A549 (cell line): Measurements from ENCODE around the gene NTM. TPM values are rescaled to one million over a fixed set of nuclear protein-coding genes. Genes with fewer than 3 reads are reported as not detected.

Experiments used
- ATAC-seq, 2 experiments: fragments of 200-7000 bp in 1 of 2; fragments of >200 bp in 1 of 2; cut with Nextera tagmentation in 1 of 2; cut with Tn5 transposase in 1 of 2; 3 replicates each; pipeline versions ENCODE4 v1.8.0 to v1.9.1; 2018 to 2020; ENCODE audit warnings: mild to moderate bottlenecking in 1 of 2, moderate library complexity in 1 of 2
- CTCF ChIA-PET: fragments of 300-600 bp; sonication (Branson Sonifier 250); formaldehyde crosslinking; extraction: SDS; loops from one replicate; lab custom pipeline; 2021; ENCODE audit warnings: antibody characterized with exemption, inconsistent platforms; lab: Yijun Ruan, JAX
- POLR2A ChIA-PET: fragments of 350-600 bp; formaldehyde crosslinking; extraction: SDS; loops from one replicate; lab custom pipeline; 2021; ENCODE audit warnings: antibody characterized with exemption, inconsistent platforms; lab: Yijun Ruan, JAX
- DNase-seq, 2 experiments: peaks; one replicate each; pipeline versions ENCODE4 v3.0.0 to v3.0.0-alpha.2; 2011 to 2016; ENCODE audit warnings: low read depth in 1 of 2, low spot score in 1 of 2
- FAIRE-seq: peaks from 2 replicates; lab custom pipeline; 2011; peaks lifted over from hg19 to GRCh38; lab: Jason Lieb, UNC
- H3K27ac ChIP-seq, 2 experiments: fragments of >200 bp; sonication (Bioruptor Twin); formaldehyde crosslinking; 3 replicates each; pipeline ENCODE4 v1.5.1; 2016 to 2017
- H3K4me1 ChIP-seq: fragments of >200 bp; sonication (Bioruptor Twin); formaldehyde crosslinking; 3 replicates; pipeline ENCODE4 v1.6.1; 2016
- H3K4me2 ChIP-seq: fragments of >200 bp; sonication (Bioruptor Twin); formaldehyde crosslinking; 3 replicates; pipeline ENCODE4 v1.6.1; 2016
- H3K4me3 ChIP-seq: fragments of >200 bp; sonication (Bioruptor Twin); formaldehyde crosslinking; 3 replicates; pipeline ENCODE4 v1.5.1; 2016
- H3K9me3 ChIP-seq: fragments of >200 bp; sonication (Bioruptor Twin); formaldehyde crosslinking; 3 replicates; pipeline ENCODE4 v1.6.1; 2016
- BHLHE40 ChIP-seq: IDR thresholded peaks from 2 replicates; pipeline ENCODE4 v1.6.1; 2012; ENCODE audit warnings: low read depth, low read length, inconsistent platforms
- CBX8 ChIP-seq: fragments of 200-600 bp; sonication (generic); IDR thresholded peaks from 2 replicates; pipeline ENCODE4 v1.6.1; 2016
- EHF ChIP-seq: fragments of 250-450 bp; sonication (Bioruptor Pico); IDR thresholded peaks from 2 replicates; pipeline ENCODE4 v1.5.0; 2020; ENCODE audit warnings: mild to moderate bottlenecking
- EHMT2 ChIP-seq: fragments of 200-600 bp; sonication (generic); IDR thresholded peaks from 2 replicates; pipeline ENCODE4 v1.6.1; 2016; ENCODE audit warnings: antibody characterized with exemption, low read depth, mild to moderate bottlenecking, moderate library complexity
- ESRRA ChIP-seq: fragments of 150-350 bp; IDR thresholded peaks from 2 replicates; pipeline ENCODE4 v1.6.1; 2014; ENCODE audit warnings: mild to moderate bottlenecking, low read length, borderline replicate concordance
- FOSB ChIP-seq: fragments of 250-450 bp; sonication (Bioruptor Pico); IDR thresholded peaks from 2 replicates; pipeline ENCODE4 v1.5.0; 2020; ENCODE audit warnings: mild to moderate bottlenecking, moderate library complexity
- FOSL2 ChIP-seq, 2 experiments: fragments of 450-650 bp in 1 of 2; fragments of >200 bp in 1 of 2; sonication (Bioruptor Twin) in 1 of 2; formaldehyde crosslinking; IDR thresholded peaks; 2 replicates each; pipeline versions ENCODE4 v1.5.0 to v1.6.1; 2016 to 2020; ENCODE audit warnings: mild to moderate bottlenecking in 1 of 2, moderate library complexity in 1 of 2
- FOXS1 ChIP-seq: fragments of 250-450 bp; sonication (Bioruptor Pico); IDR thresholded peaks from 2 replicates; pipeline ENCODE4 v1.5.0; 2020; ENCODE audit warnings: mild to moderate bottlenecking, moderate library complexity
- HDAC2 ChIP-seq: fragments of 200-600 bp; sonication (generic); IDR thresholded peaks from 2 replicates; pipeline ENCODE4 v1.6.1; 2016
- HES2 ChIP-seq: fragments of >200 bp; sonication (Bioruptor Twin); formaldehyde crosslinking; IDR thresholded peaks from 2 replicates; pipeline ENCODE4 v1.6.1; 2016
- HEYL ChIP-seq: fragments of 250-450 bp; sonication (Bioruptor Pico); IDR thresholded peaks from 2 replicates; pipeline ENCODE4 v1.8.0; 2021; ENCODE audit warnings: mild to moderate bottlenecking, moderate library complexity
- HOXA7 ChIP-seq: fragments of 250-450 bp; sonication (Bioruptor Pico); IDR thresholded peaks from 2 replicates; pipeline ENCODE4 v1.5.0; 2020; ENCODE audit warnings: mild to moderate bottlenecking, moderate library complexity
- HOXB13 ChIP-seq: fragments of 250-450 bp; sonication (Bioruptor Pico); IDR thresholded peaks from 2 replicates; pipeline ENCODE4 v1.5.0; 2020; ENCODE audit warnings: low read depth, mild to moderate bottlenecking, moderate library complexity
- HOXB5 ChIP-seq: fragments of 250-450 bp; sonication (Bioruptor Pico); IDR thresholded peaks from 2 replicates; pipeline ENCODE4 v1.5.0; 2020; ENCODE audit warnings: mild to moderate bottlenecking, moderate library complexity
- JUN ChIP-seq, 2 experiments: fragments of >200 bp; sonication (Bioruptor Twin); formaldehyde crosslinking; IDR thresholded peaks; 2 replicates in 1 of 2; 3 replicates in 1 of 2; pipeline ENCODE4 v1.6.1; 2016 to 2017
- KDM1A ChIP-seq: fragments of 200-600 bp; sonication (generic); IDR thresholded peaks from 2 replicates; pipeline ENCODE4 v1.6.1; 2016; ENCODE audit warnings: low read depth, mild to moderate bottlenecking
- KDM5A ChIP-seq: fragments of 200-600 bp; sonication (generic); IDR thresholded peaks from 2 replicates; pipeline ENCODE4 v1.6.1; 2016; ENCODE audit warnings: antibody characterized with exemption, mild to moderate bottlenecking
- MAZ ChIP-seq: fragments of 150-350 bp; IDR thresholded peaks from 2 replicates; pipeline ENCODE4 v1.6.1; 2014; ENCODE audit warnings: antibody characterized with exemption, low read depth, low read length, borderline replicate concordance
- NFE2L2 ChIP-seq: fragments of 150-350 bp; conservative IDR thresholded peaks from 2 replicates; pipeline ENCODE4 v1.6.1; 2014; ENCODE audit warnings: low read length
- PBX3 ChIP-seq: IDR thresholded peaks from 2 replicates; pipeline ENCODE4 v1.6.1; 2012
- POLR2A ChIP-seq: IDR thresholded peaks from 2 replicates; pipeline ENCODE4 v1.6.1; 2012; ENCODE audit warnings: mild to moderate bottlenecking, low read length
- POLR2AphosphoS2 ChIP-seq: conservative IDR thresholded peaks from 2 replicates; pipeline ENCODE4 v1.6.1; 2012; ENCODE audit warnings: low read length, improper control_type of control experiment, inconsistent platforms
- RAD21 ChIP-seq, 2 experiments: fragments of >200 bp in 1 of 2; sonication (Bioruptor Twin) in 1 of 2; formaldehyde crosslinking in 1 of 2; IDR thresholded peaks in 1 of 2; conservative IDR thresholded peaks in 1 of 2; 2 replicates in 1 of 2; 3 replicates in 1 of 2; pipeline ENCODE4 v1.6.1; 2012 to 2018; ENCODE audit warnings: inconsistent platforms in 1 of 2
- RNF2 ChIP-seq: fragments of 200-600 bp; sonication (generic); IDR thresholded peaks from 2 replicates; pipeline ENCODE4 v1.6.1; 2016; ENCODE audit warnings: low read depth, mild to moderate bottlenecking, antibody characterized with exemption, moderate library complexity, borderline replicate concordance
- SMC3 ChIP-seq: fragments of >200 bp; sonication (Bioruptor Twin); formaldehyde crosslinking; IDR thresholded peaks from 3 replicates; pipeline ENCODE4 v1.6.1; 2018; ENCODE audit warnings: inconsistent platforms
- SREBF2 ChIP-seq: fragments of 450-650 bp; IDR thresholded peaks from 2 replicates; pipeline ENCODE4 v1.6.1; 2014; ENCODE audit warnings: mild to moderate bottlenecking, moderate library complexity
- USF2 ChIP-seq: fragments of 450-650 bp; IDR thresholded peaks from 2 replicates; pipeline ENCODE4 v1.6.1; 2014; ENCODE audit warnings: antibody characterized with exemption
- ZC3H11A ChIP-seq: fragments of 450-650 bp; IDR thresholded peaks from 2 replicates; pipeline ENCODE4 v1.6.1; 2014; ENCODE audit warnings: antibody characterized with exemption, mild to moderate bottlenecking
- WGBS: methylation state at CpG from one replicate; pipeline ENCODE4 v1.1.6; 2017; ENCODE audit errors: missing lambda C conversion rate; 5-methylcytosine and 5-hydroxymethylcytosine counted together
- polyA plus RNA-seq, 4 experiments: library from polyadenylated mRNA; depleted of rRNA in 3 of 4; stranded (reverse); fragments of >200 nt; fragmentation: RNase III in 1 of 4; extraction: RNeasy Plus Mini Kit Qiagen cat#74134 plus additional on column Dnase treatment in 1 of 4; gene quantifications; 2 replicates in 3 of 4; 3 replicates in 1 of 4; pipeline ENCODE4 v1.2.3, GENCODE V29; 2011 to 2017
- TF ChIP-seq, protein P1 (sequence below): IDR thresholded peaks from 2 replicates; pipeline ENCODE4 v1.6.1; 2012; ENCODE audit warnings: low read depth, borderline replicate concordance
- TF ChIP-seq, protein P2 (sequence below): fragments of 200-600 bp; sonication (generic); IDR thresholded peaks from 2 replicates; pipeline ENCODE4 v1.6.1; 2016; ENCODE audit warnings: antibody characterized with exemption, mild to moderate bottlenecking, moderate library complexity
- TF ChIP-seq, protein P3 (sequence below): fragments of >200 bp; sonication (Bioruptor Twin); formaldehyde crosslinking; IDR thresholded peaks from 3 replicates; pipeline ENCODE4 v1.6.1; 2016

NTM gene
- polyA plus RNA-seq, 2 of the 4 experiments (the other 2 are of a cell fraction) = not detected

GRCh38 chr11:132202621-132203020, 832.2 kb downstream of the NTM start:
- H3K4me2 ChIP-seq = no peak overlapping the region
- no peak overlapping the region for H3K4me3 ChIP-seq
- ChIA-PET CTCF (interaction anchor here (0.8 kb wide), 1 partner anchor 12 kb away, joined by 3 read pairs; no protein-coding TSS in a partner anchor), POLR2A (no interaction called here)
- no peak for TF ChIP-seq HEYL (CRISPR knock-in tag)
- TF ChIP-seq USF2 = no peak
- no peak for TF ChIP-seq RNF2
- no peak for TF ChIP-seq POLR2AphosphoS2
- TF ChIP-seq EHMT2 = no peak
- TF ChIP-seq JUN (IDR thresholded peaks at IDR 0.05) = no peak
- TF ChIP-seq HES2 = no peak
- TF ChIP-seq CBX8 = no peak
- TF ChIP-seq FOSL2 (IDR thresholded peaks at IDR 0.05) = no peak
- no peak for TF ChIP-seq FOSL2 (CRISPR knock-in tag; IDR thresholded peaks at IDR 0.05)
- TF ChIP-seq RAD21 (conservative IDR thresholded peaks at IDR 0.05 in 1 of 2, IDR thresholded peaks at IDR 0.05 in 1 of 2) = no peak
- no peak for TF ChIP-seq EHF (CRISPR knock-in tag)
- no peak for TF ChIP-seq KDM1A
- no peak for TF ChIP-seq HOXA7 (CRISPR knock-in tag)
- TF ChIP-seq KDM5A = no peak
- no peak for TF ChIP-seq ESRRA
- no peak for TF ChIP-seq POLR2A
- TF ChIP-seq, protein P1, sequence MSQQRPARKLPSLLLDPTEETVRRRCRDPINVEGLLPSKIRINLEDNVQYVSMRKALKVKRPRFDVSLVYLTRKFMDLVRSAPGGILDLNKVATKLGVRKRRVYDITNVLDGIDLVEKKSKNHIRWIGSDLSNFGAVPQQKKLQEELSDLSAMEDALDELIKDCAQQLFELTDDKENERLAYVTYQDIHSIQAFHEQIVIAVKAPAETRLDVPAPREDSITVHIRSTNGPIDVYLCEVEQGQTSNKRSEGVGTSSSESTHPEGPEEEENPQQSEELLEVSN = no peak
- TF ChIP-seq, protein P2, sequence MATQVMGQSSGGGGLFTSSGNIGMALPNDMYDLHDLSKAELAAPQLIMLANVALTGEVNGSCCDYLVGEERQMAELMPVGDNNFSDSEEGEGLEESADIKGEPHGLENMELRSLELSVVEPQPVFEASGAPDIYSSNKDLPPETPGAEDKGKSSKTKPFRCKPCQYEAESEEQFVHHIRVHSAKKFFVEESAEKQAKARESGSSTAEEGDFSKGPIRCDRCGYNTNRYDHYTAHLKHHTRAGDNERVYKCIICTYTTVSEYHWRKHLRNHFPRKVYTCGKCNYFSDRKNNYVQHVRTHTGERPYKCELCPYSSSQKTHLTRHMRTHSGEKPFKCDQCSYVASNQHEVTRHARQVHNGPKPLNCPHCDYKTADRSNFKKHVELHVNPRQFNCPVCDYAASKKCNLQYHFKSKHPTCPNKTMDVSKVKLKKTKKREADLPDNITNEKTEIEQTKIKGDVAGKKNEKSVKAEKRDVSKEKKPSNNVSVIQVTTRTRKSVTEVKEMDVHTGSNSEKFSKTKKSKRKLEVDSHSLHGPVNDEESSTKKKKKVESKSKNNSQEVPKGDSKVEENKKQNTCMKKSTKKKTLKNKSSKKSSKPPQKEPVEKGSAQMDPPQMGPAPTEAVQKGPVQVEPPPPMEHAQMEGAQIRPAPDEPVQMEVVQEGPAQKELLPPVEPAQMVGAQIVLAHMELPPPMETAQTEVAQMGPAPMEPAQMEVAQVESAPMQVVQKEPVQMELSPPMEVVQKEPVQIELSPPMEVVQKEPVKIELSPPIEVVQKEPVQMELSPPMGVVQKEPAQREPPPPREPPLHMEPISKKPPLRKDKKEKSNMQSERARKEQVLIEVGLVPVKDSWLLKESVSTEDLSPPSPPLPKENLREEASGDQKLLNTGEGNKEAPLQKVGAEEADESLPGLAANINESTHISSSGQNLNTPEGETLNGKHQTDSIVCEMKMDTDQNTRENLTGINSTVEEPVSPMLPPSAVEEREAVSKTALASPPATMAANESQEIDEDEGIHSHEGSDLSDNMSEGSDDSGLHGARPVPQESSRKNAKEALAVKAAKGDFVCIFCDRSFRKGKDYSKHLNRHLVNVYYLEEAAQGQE = no peak
- TF ChIP-seq FOXS1 (CRISPR knock-in tag) = no peak
- ATAC-seq (no peak), DNase-seq (no peak), FAIRE-seq (no peak)
- no peak overlapping the region for H3K27ac ChIP-seq
- 0% methylated on average over 3 of the region's 3 CpGs for WGBS
- H3K9me3 ChIP-seq = no peaks in the 10 kb centered on the region
- no peaks in the 10 kb centered on the region for H3K4me1 ChIP-seq

DNA sequence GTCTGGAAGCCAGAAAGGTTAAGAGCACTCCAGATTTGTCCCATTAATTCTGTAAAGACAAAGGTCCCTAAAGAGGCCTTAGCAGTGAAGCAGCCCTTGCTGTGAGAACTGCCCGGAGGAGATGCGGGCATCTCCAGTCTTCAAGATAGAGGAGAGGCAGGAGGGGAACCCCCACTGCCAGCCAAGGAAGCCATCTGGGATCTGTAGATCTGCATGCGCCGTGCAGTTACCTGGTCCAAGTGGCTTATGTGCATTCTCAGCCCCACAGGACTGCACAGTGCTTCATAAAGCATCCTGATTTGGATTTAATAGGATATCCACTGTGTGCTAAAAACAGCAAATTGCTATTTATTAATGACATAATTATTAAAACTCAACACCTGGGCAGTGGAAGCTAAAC, 834.6 kb downstream of the NTM start:
- POLR2A ChIA-PET = no interaction called here
- no peak for FAIRE-seq
- WGBS = no CpG with 5 or more reads among the region's 4 CpGs

More for the DNA sequence above, 834.6 kb downstream of the NTM start:
- no peak overlapping the region for H3K4me2 ChIP-seq
- ATAC-seq = no peak
- CTCF ChIA-PET = no interaction called here
- H3K4me1 ChIP-seq = no peaks in the 10 kb centered on the region
- no peak for DNase-seq
- H3K27ac ChIP-seq = no peak overlapping the region
- H3K9me3 ChIP-seq = no peaks in the 10 kb centered on the region
- no peak for TF ChIP-seq SMC3
- no peak for TF ChIP-seq BHLHE40
- no peak for TF ChIP-seq PBX3
- no peak for TF ChIP-seq HES2
- no peak for TF ChIP-seq FOSB (CRISPR knock-in tag)
- no peak for TF ChIP-seq NFE2L2
- TF ChIP-seq, protein P3, sequence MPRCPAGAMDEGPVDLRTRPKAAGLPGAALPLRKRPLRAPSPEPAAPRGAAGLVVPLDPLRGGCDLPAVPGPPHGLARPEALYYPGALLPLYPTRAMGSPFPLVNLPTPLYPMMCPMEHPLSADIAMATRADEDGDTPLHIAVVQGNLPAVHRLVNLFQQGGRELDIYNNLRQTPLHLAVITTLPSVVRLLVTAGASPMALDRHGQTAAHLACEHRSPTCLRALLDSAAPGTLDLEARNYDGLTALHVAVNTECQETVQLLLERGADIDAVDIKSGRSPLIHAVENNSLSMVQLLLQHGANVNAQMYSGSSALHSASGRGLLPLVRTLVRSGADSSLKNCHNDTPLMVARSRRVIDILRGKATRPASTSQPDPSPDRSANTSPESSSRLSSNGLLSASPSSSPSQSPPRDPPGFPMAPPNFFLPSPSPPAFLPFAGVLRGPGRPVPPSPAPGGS = no peak
- no peak for TF ChIP-seq ZC3H11A
- no peak for TF ChIP-seq SREBF2
- no peak for TF ChIP-seq HDAC2
- TF ChIP-seq HOXB13 (CRISPR knock-in tag) = no peak
- no peak for TF ChIP-seq HOXB5 (CRISPR knock-in tag)
- no peak for TF ChIP-seq HEYL (CRISPR knock-in tag)
- no peak for TF ChIP-seq MAZ
- no peak for TF ChIP-seq RNF2
- TF ChIP-seq RAD21 (conservative IDR thresholded peaks at IDR 0.05 in 1 of 2, IDR thresholded peaks at IDR 0.05 in 1 of 2) = no peak
- TF ChIP-seq, all 56 proteins: peak for 0
- H3K4me3 ChIP-seq = no peak overlapping the region
